Measurements from ENCODE around the gene STK40. TPM values are rescaled to one million over a fixed set of nuclear protein-coding genes. Genes with fewer than 3 reads are reported as not detected.

STK40 gene
- total and polyA plus RNA-seq, 9 of the 15 experiments (the other 6 are each of a cell fraction or from before 2014, with no cell fraction given), result 0.69 to 94.3 (median 39.1) TPM

- TF ChIP-seq ZBTB43 (CRISPR knock-in tag; IDR thresholded peaks at IDR 0.05) (no peak), ZNF511 (CRISPR knock-in tag; IDR thresholded peaks at IDR 0.05) (no peak), BHLHE40 (IDR thresholded peaks at IDR 0.05; ENCODE audit: low read length) (no peak), HDAC2 (IDR thresholded peaks at IDR 0.05) (peak; percentile 91), GTF2F1 (IDR thresholded peaks at IDR 0.05; ENCODE audit: low read depth, low read length) (no peak), ELF2 (CRISPR knock-in tag; IDR thresholded peaks at IDR 0.05) (peak; percentile 45; the same call in 1 of the 2 replicates), FOXP1 (CRISPR knock-in tag; IDR thresholded peaks at IDR 0.05) (peak; percentile 73; the same call in 1 of the 2 replicates), MCM7 (IDR thresholded peaks at IDR 0.05) (no peak), MNT (conservative IDR thresholded peaks at IDR 0.05) (peak in 1 of 2 experiments; percentile 45; a peak in 2 of 4 replicates), ARID3B (CRISPR knock-in tag; IDR thresholded peaks at IDR 0.05; ENCODE audit: borderline replicate concordance) (no peak), KLF13 (tag; IDR thresholded peaks at IDR 0.05; ENCODE audit: borderline replicate concordance, low read depth) (0 out of 2 replicates have a peak, but pooled peaks have one; percentile 27), NELFE (IDR thresholded peaks at IDR 0.05; ENCODE audit: insufficient read depth, insufficient read length) (no peak), ZBTB17 (CRISPR knock-in tag; IDR thresholded peaks at IDR 0.05) (peak; percentile 44; the same call in 1 of the 2 replicates), POLR3G (IDR thresholded peaks at IDR 0.05; ENCODE audit: extremely low read depth, insufficient read length, insufficient replicate concordance) (no peak), POLR2H (tag; IDR thresholded peaks at IDR 0.05; ENCODE audit: low read depth) (no peak), MITF (IDR thresholded peaks at IDR 0.05) (no peak), FOXK2 (conservative IDR thresholded peaks at IDR 0.05 in 1 of 2, IDR thresholded peaks at IDR 0.05 in 1 of 2; ENCODE audit: low read depth in 2 of 2) (peak; percentile 60 to 65; a peak in 3 of 4 replicates), POLR2G (IDR thresholded peaks at IDR 0.05; ENCODE audit: low read depth, low read length) (peak; percentile 73), ZNF253 (CRISPR knock-in tag; conservative IDR thresholded peaks at IDR 0.05) (no peak), SUPT5H (IDR thresholded peaks at IDR 0.05) (peak; percentile 50; the same call in 1 of the 2 replicates), SNAPC5 (CRISPR knock-in tag; IDR thresholded peaks at IDR 0.05) (no peak), CREM (IDR thresholded peaks at IDR 0.05; ENCODE audit: low read depth) (no peak), TCF3 (CRISPR knock-in tag; IDR thresholded peaks at IDR 0.05) (no peak)
Measured at GRCh38 chr1:36323636-36324352, 61.9 kb downstream of the STK40 start, which contains the start of gene EVA1B (continued).
